Measurements from ENCODE around the gene BICD1. TPM values are rescaled to one million over a fixed set of nuclear protein-coding genes. Genes with fewer than 3 reads are reported as not detected.

Gene BICD1
- total and polyA plus RNA-seq, 7 donors = 0.60 to 16.0 (median 9.4) TPM

DNA sequence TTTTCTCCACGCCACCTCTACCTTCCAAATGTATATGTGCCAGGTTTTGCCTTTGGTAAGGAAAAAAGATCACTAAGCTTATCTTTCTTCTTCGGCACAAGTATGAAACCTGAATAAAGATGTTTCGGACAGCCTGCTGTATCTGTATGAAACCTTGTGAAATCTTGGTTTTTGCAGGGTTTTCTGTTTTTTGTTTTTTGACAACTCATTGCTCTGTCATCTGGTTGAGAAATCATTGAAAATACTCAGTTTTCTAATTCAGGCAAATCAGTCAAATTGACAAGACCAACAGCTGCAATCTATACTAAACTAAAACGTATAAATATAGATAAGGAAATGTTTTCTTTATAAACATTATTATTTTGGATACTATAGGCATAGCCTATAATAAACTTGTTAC is 229.6 kb downstream of the BICD1 start:
- no peak for TF ChIP-seq POLR2AphosphoS5 (IDR thresholded peaks at IDR 0.05)
- no peak for TF ChIP-seq POLR2A (IDR thresholded peaks at IDR 0.05)
- TF ChIP-seq EP300 (IDR thresholded peaks at IDR 0.05) = no peak
- TF ChIP-seq, protein P1, sequence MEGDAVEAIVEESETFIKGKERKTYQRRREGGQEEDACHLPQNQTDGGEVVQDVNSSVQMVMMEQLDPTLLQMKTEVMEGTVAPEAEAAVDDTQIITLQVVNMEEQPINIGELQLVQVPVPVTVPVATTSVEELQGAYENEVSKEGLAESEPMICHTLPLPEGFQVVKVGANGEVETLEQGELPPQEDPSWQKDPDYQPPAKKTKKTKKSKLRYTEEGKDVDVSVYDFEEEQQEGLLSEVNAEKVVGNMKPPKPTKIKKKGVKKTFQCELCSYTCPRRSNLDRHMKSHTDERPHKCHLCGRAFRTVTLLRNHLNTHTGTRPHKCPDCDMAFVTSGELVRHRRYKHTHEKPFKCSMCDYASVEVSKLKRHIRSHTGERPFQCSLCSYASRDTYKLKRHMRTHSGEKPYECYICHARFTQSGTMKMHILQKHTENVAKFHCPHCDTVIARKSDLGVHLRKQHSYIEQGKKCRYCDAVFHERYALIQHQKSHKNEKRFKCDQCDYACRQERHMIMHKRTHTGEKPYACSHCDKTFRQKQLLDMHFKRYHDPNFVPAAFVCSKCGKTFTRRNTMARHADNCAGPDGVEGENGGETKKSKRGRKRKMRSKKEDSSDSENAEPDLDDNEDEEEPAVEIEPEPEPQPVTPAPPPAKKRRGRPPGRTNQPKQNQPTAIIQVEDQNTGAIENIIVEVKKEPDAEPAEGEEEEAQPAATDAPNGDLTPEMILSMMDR (IDR thresholded peaks at IDR 0.05) = no peak
- intact Hi-C loops (cut with DNase I) = no loop called here
- Histone ChIP-seq H3K36me3 (peaks cover 0 to 22% (median 0%) of the 10 kb centered on the region in 4 donors), H3K4me3 (no peak overlapping the region), H3K4me1 (no peaks in the 10 kb centered on the region), H3K27ac (no peak overlapping the region), H3K27me3 (no peaks in the 10 kb centered on the region), H3K9me3 (no peaks in the 10 kb centered on the region)
- no peak for DNase-seq
- WGBS, 2 donors = 83 to 90% methylated on average over 4 of the region's 4 CpGs

DNA sequence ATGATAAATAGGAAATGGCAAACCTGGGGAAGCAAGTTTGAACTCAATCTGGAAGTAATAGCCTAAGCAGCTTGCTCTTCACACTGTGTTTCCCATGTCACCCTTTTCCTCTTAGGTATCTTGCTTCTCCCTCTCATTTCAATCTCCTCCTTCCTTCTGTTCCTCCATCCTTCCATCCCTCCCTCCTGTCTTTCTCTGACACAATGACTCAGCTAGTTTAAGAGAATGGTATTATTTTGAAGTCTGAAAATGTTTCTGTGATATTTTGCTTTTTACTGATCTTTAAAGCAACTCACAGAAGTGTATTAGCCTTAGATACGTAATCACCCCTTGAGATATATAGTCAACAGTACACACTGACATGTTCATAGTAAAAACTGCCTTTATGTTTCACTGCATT is 236.8 kb downstream of the BICD1 start:
- Histone ChIP-seq H3K27me3 (no peaks in the 10 kb centered on the region), H3K27ac (no peak overlapping the region), H3K4me1 (no peaks in the 10 kb centered on the region), H3K4me3 (no peak overlapping the region), H3K9me3 (no peaks in the 10 kb centered on the region), H3K36me3 (peaks cover 0 to 19% (median 0%) of the 10 kb centered on the region in 4 donors)
- TF ChIP-seq EP300 (IDR thresholded peaks at IDR 0.05) (no peak), POLR2A (IDR thresholded peaks at IDR 0.05) (no peak), POLR2AphosphoS5 (IDR thresholded peaks at IDR 0.05) (no peak)
- TF ChIP-seq, protein P1 (IDR thresholded peaks at IDR 0.05) = no peak
- no peak for DNase-seq
- intact Hi-C loops (cut with DNase I) = no loop called here
- WGBS, 2 donors = 96 to 98% methylated on average over 1 of the region's 1 CpG

DNA sequence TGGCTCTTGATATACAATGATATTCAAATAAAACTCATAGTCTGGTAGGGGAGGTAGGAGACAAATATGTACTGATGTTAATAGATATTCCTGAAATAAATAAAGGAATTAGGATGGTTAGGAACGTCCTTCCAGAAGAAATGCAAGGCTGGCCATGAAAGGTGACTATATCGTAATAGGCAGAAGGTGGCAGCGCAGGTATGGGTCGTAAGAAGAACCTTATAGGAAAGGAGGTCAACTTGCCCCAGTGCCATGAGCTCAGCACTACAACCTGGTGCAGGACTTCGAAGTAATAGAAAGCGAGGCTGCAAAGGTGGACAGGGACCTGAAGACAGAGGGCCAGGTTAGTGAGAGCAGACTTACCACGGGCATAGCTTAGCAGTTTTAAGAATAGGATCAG is 237.4 kb downstream of the BICD1 start:
- no peak for DNase-seq
- TF ChIP-seq EP300 (IDR thresholded peaks at IDR 0.05) = no peak
- no peak for TF ChIP-seq POLR2A (IDR thresholded peaks at IDR 0.05)
- TF ChIP-seq, protein P1 (IDR thresholded peaks at IDR 0.05) = no peak
- intact Hi-C loops (cut with DNase I) = no loop called here
- Histone ChIP-seq H3K27me3 (no peaks in the 10 kb centered on the region), H3K4me3 (no peak overlapping the region), H3K9me3 (no peaks in the 10 kb centered on the region), H3K4me1 (no peaks in the 10 kb centered on the region), H3K27ac (no peak overlapping the region), H3K36me3 (peaks cover 0 to 18% (median 0%) of the 10 kb centered on the region in 4 donors)
- 80 to 84% methylated on average over 7 of the region's 7 CpGs for WGBS, 2 donors

DNA sequence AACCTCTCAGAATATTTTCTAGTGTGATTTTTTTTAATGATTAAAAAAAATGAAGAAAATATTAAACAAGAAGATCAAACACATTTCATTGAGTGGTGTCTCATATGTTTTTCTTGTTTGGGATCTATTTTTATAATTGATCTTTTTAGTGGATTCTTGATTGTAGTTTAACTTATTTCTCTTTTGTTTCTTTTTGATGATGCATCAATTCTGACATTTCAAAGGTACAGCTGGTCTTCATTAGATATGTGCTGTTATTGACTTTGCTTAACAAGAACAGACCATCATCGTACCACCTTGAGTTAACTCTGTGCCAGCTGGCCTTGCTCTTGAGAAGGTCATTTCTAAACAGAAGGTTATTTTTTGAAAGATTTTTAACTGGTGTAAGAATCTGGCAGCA is 246.9 kb downstream of the BICD1 start:
- H3K27ac ChIP-seq = no peak overlapping the region
- intact Hi-C loops (cut with DNase I) = no loop called here
- DNase-seq = no peak
- WGBS, 2 donors = 91 to 93% methylated on average over 1 of the region's 1 CpG
- TF ChIP-seq, protein P1 (IDR thresholded peaks at IDR 0.05) = no peak
- no peak for TF ChIP-seq EP300 (IDR thresholded peaks at IDR 0.05)
- no peak for TF ChIP-seq POLR2AphosphoS5 (IDR thresholded peaks at IDR 0.05)
- TF ChIP-seq POLR2A (IDR thresholded peaks at IDR 0.05) = no peak
- H3K27me3 ChIP-seq = no peaks in the 10 kb centered on the region
- H3K4me3 ChIP-seq = no peak overlapping the region
- no peaks in the 10 kb centered on the region for H3K4me1 ChIP-seq
- H3K36me3 ChIP-seq = peaks cover 0 to 6% (median 0%) of the 10 kb centered on the region in 4 donors
- no peaks in the 10 kb centered on the region for H3K9me3 ChIP-seq

DNA sequence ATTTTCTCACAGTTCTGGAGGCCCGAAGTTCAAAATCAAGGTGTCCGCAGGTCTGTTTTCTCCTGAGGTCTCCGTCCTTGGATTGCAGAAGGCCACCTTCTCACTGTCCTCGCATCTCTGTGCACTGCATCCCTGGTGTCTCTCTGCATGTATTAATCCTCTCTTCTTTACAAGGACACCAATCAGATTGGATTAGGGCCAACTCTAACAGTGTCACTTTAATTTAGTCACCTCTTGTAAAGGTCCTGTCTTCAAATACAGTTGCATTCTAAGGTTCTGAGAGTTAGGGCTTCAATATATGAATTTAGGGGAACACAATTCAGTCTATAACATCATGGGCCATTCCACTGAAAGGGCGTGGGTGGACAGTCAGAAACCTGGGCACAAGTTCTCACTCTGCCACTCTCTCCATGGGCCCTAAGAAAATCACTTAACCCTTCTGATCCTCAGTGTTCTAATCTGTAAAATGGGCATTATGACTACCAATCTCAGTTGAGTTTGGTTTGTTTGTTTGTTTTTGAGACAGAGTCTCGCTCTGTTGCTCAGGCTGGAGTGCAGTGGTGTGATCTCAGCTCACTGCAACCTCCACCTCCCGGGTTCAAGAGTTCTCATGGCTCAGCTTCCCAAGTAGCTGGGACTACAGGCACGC is 251.1 kb downstream of the BICD1 start:
- H3K27ac ChIP-seq = no peak overlapping the region
- H3K9me3 ChIP-seq = no peaks in the 10 kb centered on the region
- TF ChIP-seq POLR2AphosphoS5 (IDR thresholded peaks at IDR 0.05) = no peak
- TF ChIP-seq, protein P1 (IDR thresholded peaks at IDR 0.05) = no peak
- no peak for TF ChIP-seq POLR2A (IDR thresholded peaks at IDR 0.05)
- no peak for TF ChIP-seq EP300 (IDR thresholded peaks at IDR 0.05)
- WGBS, 2 donors = 95 to 96% methylated on average over 8 of the region's 8 CpGs
- no peak overlapping the region for H3K4me3 ChIP-seq
- H3K4me1 ChIP-seq = no peaks in the 10 kb centered on the region
- intact Hi-C loops (cut with DNase I) = no loop called here
- no peaks in the 10 kb centered on the region for H3K27me3 ChIP-seq
- no peak for DNase-seq
- H3K36me3 ChIP-seq = no peaks in the 10 kb centered on the region
